Activated CD8-positive, alpha-beta memory T cell treated with anti-CD3 and anti-CD28 coated beads for 1 hour (primary cell): Measurements from ENCODE around the gene USHBP1.

Experiments used
- DNase-seq, 2 donors: peaks; one replicate each; pipeline ENCODE4 v3.0.0-alpha.2; 2020; ENCODE audit warnings: low read depth in 1 of 2; ENCODE audit errors: extremely low read depth in 1 of 2

Gene USHBP1, protein sequence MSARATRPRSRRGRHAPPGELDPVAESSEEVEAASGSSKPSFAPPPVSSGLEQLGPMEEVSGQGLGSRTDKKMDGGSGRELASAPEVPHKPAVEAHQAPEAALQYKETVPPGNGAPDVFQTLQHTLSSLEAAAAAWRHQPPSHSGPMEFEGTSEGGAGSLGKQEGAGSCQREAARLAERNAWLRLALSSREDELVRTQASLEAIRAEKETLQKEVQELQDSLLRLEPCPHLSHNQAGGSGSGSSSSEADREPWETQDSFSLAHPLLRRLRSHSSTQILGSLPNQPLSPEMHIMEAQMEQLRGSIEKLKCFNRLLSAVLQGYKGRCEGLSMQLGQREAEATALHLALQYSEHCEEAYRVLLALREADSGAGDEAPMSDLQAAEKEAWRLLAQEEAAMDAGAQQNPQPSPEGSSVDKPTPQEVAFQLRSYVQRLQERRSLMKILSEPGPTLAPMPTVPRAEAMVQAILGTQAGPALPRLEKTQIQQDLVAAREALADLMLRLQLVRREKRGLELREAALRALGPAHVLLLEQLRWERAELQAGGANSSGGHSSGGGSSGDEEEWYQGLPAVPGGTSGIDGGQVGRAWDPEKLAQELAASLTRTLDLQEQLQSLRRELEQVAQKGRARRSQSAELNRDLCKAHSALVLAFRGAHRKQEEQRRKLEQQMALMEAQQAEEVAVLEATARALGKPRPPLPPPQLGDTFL

DNA sequence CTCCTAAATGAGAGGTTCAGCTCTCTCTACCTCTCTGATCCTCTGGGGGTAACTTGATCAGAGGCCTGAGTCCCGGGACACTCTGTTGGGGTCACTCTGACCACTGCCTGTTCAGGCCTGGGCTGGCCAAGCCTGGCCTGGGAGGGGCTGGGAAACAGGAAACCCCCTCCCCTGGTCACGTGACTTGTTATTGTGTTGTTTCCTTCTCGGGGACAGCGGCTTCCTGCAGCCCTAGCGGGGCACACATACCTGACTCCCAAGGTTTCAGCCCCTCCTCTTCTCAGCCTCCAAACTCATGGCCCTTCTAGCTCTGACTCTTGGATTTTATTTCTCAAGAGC is at the start of gene USHBP1:
USHBP1 (minus strand) TSS at position 105 of the 339 bp plus-strand sequence. CDS start 446 bp downstream, outside the sequence.
- DNase-seq: no peak

GRCh38 chr19:17314007-17314593 is 49.6 kb upstream of the USHBP1 start:
- DNase-seq: no peak

DNA sequence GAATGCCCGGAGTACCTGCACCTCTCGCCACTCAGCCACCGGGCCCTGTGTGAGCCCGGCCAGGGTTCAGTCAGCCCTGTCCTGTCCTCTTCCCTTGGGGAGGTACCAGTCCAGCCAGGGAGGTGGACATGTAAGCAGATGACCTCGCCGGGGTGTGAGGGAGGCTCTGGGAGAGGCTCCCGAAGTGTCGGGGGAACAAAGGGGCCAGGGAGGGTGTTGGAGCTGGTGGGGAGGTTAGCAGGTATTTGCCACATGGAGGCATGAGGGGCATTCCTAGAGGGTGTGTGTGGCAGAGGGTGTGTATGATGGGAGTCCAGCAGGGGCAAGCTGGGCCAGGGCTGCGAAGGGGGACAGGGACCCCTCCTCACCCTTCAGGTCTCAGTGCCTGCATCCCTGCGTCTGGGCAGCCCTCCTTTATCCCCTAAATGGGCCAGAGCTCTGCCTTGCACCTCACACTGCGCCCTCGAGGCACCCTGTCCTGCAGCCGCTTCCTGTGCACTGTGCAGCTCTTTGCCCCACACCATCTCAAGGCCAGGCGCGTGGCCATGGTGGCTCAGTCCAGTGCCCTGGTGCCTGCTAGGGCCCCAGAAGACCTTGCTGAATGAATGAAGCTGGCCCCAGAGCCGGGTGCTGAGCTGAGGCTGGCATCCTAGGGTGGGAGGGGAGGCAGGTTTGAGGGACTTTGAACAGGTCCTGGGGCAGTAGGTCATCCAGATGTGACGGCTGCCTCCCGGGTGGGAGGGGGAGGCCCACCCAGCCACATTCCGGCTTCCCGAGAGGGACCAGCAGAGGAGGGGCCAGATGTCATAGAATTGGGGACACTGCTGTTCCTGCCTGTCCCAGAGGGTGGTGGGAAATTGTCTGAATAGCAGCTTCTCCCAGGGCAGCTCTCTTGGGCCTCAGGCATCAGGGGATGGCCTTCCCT is 47.9 kb upstream of the USHBP1 start:
- DNase-seq: no peak

DNA sequence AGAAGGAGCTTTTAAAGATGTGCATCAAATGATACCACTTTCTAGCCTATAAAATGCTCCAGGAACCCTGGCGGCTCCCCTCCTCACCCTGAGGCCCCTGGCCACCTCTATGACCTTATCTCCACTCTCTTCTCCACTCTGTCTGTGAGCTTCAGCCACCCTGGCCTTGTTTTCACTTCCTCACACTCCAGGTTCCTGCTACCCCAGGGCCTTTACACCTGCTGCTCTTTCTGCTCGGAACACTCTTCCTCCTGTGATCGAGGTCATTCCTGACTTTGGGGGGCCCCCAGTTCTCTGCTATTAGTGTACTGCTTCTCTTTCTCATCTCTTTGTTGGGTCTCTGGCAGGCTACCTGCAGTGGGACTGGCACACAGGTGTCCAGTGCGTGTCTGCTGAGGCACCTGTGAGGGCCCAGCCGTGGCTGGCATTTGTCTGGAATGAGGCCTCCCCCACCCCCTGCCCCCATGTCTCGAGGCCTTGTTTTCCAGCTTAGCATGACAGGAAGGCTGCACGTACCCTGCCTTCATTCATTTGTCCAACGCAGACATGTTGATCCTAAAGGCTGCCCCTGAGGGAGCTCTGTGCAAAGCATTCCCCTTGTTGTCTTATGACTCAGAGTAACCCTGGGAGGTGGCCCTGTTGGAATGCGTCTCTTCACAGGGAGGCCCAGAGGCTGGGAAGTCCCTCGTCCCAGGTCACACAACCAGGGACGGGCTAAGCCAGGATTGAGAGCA is 47.1 kb upstream of the USHBP1 start:
- no peak for DNase-seq

GRCh38 chr19:17309965-17310461 is 45.5 kb upstream of the USHBP1 start:
- DNase-seq: no peak

- DNase-seq: peak; percentile 95 to 98
Measured at GRCh38 chr19:17309198-17309964, 44.8 kb upstream of the USHBP1 start, which contains the start of gene DDA1. DDA1 (plus strand) TSS chr19:17309563; CDS start chr19:17309655, 92 bp downstream.

- no peak for DNase-seq
Measured at GRCh38 chr19:17307876-17308377, 43.4 kb upstream of the USHBP1 start.

DNA sequence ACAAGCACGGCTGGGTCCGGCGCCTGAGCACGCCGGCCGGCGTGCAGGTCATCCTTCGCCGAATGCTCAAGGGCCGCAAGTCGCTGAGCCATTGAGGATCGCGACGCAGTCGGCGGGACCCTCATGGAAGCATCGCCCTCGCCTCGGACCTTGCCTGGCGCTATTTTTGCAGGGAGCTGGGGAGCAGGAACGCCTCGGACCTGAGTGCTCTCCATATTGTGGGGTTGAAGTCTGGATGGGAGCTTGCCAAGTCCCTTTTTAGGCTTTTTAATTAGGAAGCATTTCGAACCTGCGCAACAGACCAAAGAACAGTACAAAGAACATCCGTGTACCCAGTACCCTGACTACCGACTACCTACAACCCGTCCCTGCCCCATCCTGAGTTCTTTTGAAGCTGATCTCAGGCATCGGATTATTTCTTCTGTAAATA is 41.8 kb upstream of the USHBP1 start:
- no peak for DNase-seq

- DNase-seq: peak; percentile 84 to 86
Measured at GRCh38 chr19:17305517-17306284, 41.2 kb upstream of the USHBP1 start, which contains the start of gene MRPL34. MRPL34 (plus strand) TSS chr19:17305872; CDS start chr19:17305893, 21 bp downstream.

DNA sequence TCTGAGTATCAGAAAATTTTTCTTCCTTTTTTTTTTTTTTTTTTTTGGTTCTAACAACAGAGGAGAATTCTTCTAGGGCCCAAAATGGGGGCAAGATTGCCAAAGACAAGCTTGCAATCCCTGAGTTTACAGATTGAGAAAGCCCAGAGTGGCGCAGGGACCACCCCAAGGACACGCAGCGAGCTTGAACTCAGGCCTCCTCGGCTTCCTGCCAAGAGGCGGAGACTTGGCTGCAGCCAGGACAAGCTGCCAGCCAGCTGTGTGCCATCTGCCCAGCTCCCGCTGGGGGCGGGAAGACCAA is 40.6 kb upstream of the USHBP1 start:
- DNase-seq: no peak

GRCh38 chr19:17304386-17305215 is 40.1 kb upstream of the USHBP1 start:
- DNase-seq: no peak

GRCh38 chr19:17303940-17304267 is 39.4 kb upstream of the USHBP1 start:
- DNase-seq: no peak

DNA sequence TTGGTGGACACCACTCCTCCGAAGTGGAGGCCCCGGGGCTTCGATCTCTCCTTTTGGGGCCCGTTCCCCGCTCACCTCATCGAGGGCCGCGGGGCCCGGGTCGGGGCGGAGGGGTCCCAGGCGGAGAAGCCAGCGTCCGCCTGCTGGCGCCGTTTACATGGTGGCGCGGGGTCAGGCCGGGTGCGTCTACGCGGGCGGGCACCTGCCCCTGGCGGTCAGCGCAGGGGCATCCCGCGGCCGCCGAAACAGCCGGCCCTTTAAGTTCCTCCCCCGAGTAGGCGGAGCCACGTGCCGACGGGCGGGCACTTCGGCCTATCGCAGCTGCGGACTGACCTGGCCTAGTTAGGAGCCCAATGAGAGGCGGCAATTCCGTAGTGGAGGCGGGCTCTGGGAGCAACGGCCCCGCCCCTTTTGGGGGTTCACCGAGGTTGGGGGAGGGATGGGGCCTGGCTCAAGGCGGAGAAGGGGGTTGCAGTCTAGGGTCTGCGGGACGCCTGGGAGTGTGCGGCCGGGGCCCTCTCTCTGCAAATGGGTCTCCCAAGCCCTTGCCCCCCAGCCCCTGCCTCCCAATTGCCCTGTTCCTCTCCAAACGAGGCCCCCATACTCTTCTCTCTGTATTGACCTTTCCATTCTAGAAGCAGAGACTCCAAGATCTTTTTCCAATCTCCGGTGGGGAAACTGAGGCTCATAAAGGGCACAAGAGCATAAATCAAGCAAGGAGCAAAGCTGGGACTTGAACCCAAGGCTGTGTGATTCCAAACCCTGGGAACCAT is 38.8 kb upstream of the USHBP1 start, which contains the start of gene ABHD8:
ABHD8 (minus strand) TSS at position 259 of the 773 bp plus-strand sequence. CDS start 1,809 bp downstream, outside the sequence.
- DNase-seq: peak; percentile 82 to 88

- no peak for DNase-seq
Measured at GRCh38 chr19:17302391-17303166, 38.0 kb upstream of the USHBP1 start.

- DNase-seq: no peak
Measured at GRCh38 chr19:17300992-17301619, 36.6 kb upstream of the USHBP1 start.
